Fibroblast of the aortic adventitia (primary cell): ENCODE data around the gene SMC1B. TPM values are rescaled to one million over a fixed set of nuclear protein-coding genes. Genes with fewer than 3 reads are reported as not detected.
"Not testable (repeated sequence)": the region's sequence is repeated elsewhere in the genome, so short reads cannot be mapped to it uniquely, and the experiment has no call there.

Experiments
- DNase-seq: peaks from one replicate; pipeline ENCODE4 v3.0.0-alpha.2; 2010; ENCODE audit warnings: low read depth
- H3K4me3 ChIP-seq: 2 replicates; pipeline ENCODE4 v1.5.1; 2011; ENCODE audit warnings: low read depth, mild to moderate bottlenecking, control low read depth, low read length, moderate library complexity
- CTCF ChIP-seq: IDR thresholded peaks from 2 replicates; pipeline ENCODE4 v1.5.1; 2011; ENCODE audit warnings: mild to moderate bottlenecking, low read length, control low read depth, inconsistent platforms; ENCODE audit not compliant: insufficient read depth
- total RNA-seq: library from RNA; depleted of rRNA; stranded (reverse); fragments of >200 nt; gene quantifications from 2 replicates; pipeline ENCODE4 v1.2.3, GENCODE V29; 2012; ENCODE audit warnings: low replicate concordance

The SMC1B gene
- total RNA-seq, 1 donor: 0.09 TPM

- no peak for TF ChIP-seq CTCF
- no peak overlapping the region for H3K4me3 ChIP-seq
- DNase-seq: peak; percentile 38
Measured at GRCh38 chr22:45376703-45377102, 36.7 kb downstream of the SMC1B start.

- no peak overlapping the region for H3K4me3 ChIP-seq
- no peak for TF ChIP-seq CTCF
- no peak for DNase-seq
Measured at GRCh38 chr22:45376009-45376408, 37.4 kb downstream of the SMC1B start.

GRCh38 chr22:45373592-45373991, 39.8 kb downstream of the SMC1B start:
- not testable (repeated sequence) for DNase-seq, H3K4me3 ChIP-seq

- DNase-seq: no peak
- TF ChIP-seq CTCF: no peak
- H3K4me3 ChIP-seq: no peak overlapping the region
Measured at GRCh38 chr22:45366713-45367112, 46.7 kb downstream of the SMC1B start.

GRCh38 chr22:45359627-45360026, 53.8 kb downstream of the SMC1B start:
- no peak for TF ChIP-seq CTCF
- H3K4me3 ChIP-seq: no peak overlapping the region
- no peak for DNase-seq

- no peak overlapping the region for H3K4me3 ChIP-seq
- DNase-seq: peak; percentile 85
- no peak for TF ChIP-seq CTCF
Measured at GRCh38 chr22:45358127-45358526, 55.3 kb downstream of the SMC1B start.

GRCh38 chr22:45357490-45357889, 55.9 kb downstream of the SMC1B start:
- TF ChIP-seq CTCF: no peak
- H3K4me3 ChIP-seq: no peak overlapping the region
- DNase-seq: no peak

GRCh38 chr22:45353786-45354185, 59.6 kb downstream of the SMC1B start:
- TF ChIP-seq CTCF: no peak
- H3K4me3 ChIP-seq: no peak overlapping the region
- DNase-seq: no peak

- DNase-seq, H3K4me3 ChIP-seq: not testable (repeated sequence)
Measured at GRCh38 chr22:45352757-45353156, 60.6 kb downstream of the SMC1B start.
